Kidney epithelial cell (primary cell): ENCODE measurements around the gene GALK1. TPM values are rescaled to one million over a fixed set of nuclear protein-coding genes. Genes with fewer than 3 reads are reported as not detected.
"Not testable (repeated sequence)": the region's sequence is repeated elsewhere in the genome, so short reads cannot be mapped to it uniquely, and the experiment has no call there.

ENCODE experiments used
- DNase-seq: peaks from one replicate; pipeline ENCODE4 v3.0.0-alpha.2; 2010; ENCODE audit warnings: low read depth
- H3K27me3 ChIP-seq: 2 replicates; pipeline ENCODE4 v1.6.0; 2011; ENCODE audit warnings: low read length; ENCODE audit not compliant: control insufficient read depth, insufficient read depth
- H3K36me3 ChIP-seq: 2 replicates; pipeline ENCODE4 v1.5.1; 2011; ENCODE audit warnings: low read length; ENCODE audit not compliant: control insufficient read depth, insufficient read depth
- H3K4me3 ChIP-seq: 2 replicates; pipeline ENCODE4 v1.5.1; 2011; ENCODE audit warnings: low read depth, mild to moderate bottlenecking, control low read depth, low read length
- total RNA-seq: library from RNA; depleted of rRNA; stranded (reverse); fragments of >200 nt; gene quantifications from 2 replicates; pipeline ENCODE4 v1.2.3, GENCODE V29; 2015
- TF ChIP-seq, protein P1 (sequence below): IDR thresholded peaks from 2 replicates; pipeline ENCODE4 v1.5.1; 2011; ENCODE audit warnings: mild to moderate bottlenecking, moderate library complexity, low read length, control low read depth, inconsistent platforms; ENCODE audit not compliant: insufficient read depth, poor library complexity, severe bottlenecking

GALK1 gene
- total RNA-seq, 1 donor from 2014 or later = 21.2 TPM

DNA sequence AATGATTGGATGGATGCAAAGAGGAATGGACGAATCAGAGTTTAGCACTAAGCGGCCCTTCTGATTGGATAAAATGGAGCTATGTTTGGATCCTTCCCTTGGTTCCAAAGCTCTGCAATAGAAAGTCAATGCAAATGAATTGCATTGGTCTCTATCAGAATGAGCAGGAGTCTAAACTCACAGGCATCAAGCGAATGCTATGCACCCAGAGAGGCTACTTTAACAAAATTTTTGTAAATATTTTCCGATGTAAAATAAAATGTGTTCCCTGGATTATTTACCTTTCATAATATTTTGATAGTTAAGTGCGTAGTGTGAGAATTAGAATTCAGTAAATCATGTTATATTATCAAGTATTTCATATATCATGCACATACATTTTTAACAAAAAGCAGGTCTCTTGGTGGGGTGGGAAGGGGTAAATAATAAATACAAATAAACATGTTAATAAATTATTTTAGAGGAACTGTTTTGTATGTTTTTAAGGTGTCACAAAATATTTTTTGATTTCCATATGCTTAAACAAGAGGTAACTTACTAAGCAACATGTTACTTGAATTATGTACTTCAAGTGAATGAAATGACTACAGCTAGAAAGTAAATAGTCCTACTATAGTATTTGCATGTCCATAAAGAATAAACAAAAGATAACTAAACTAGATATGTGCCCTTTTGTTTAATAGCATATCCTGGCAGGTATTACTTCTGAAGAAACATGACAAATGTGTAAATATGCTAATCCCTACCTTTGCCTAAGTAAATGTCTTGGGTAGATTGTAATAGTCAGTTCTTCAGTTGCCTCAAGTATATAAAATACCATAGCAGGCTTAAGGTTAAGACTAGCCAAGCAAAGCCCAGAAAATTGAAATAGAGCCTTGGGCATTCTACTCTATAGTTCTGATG lies 15.2 kb upstream of the GALK1 start:
- no peak for DNase-seq
- TF ChIP-seq, protein P1, sequence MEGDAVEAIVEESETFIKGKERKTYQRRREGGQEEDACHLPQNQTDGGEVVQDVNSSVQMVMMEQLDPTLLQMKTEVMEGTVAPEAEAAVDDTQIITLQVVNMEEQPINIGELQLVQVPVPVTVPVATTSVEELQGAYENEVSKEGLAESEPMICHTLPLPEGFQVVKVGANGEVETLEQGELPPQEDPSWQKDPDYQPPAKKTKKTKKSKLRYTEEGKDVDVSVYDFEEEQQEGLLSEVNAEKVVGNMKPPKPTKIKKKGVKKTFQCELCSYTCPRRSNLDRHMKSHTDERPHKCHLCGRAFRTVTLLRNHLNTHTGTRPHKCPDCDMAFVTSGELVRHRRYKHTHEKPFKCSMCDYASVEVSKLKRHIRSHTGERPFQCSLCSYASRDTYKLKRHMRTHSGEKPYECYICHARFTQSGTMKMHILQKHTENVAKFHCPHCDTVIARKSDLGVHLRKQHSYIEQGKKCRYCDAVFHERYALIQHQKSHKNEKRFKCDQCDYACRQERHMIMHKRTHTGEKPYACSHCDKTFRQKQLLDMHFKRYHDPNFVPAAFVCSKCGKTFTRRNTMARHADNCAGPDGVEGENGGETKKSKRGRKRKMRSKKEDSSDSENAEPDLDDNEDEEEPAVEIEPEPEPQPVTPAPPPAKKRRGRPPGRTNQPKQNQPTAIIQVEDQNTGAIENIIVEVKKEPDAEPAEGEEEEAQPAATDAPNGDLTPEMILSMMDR = no peak
- no peak overlapping the region for H3K4me3 ChIP-seq
- H3K27me3 ChIP-seq = no peaks in the 10 kb centered on the region
- H3K36me3 ChIP-seq = peaks cover 4% of the 10 kb centered on the region

GRCh38 chr17:75779250-75779986 lies 14.4 kb upstream of the GALK1 start:
- TF ChIP-seq, protein P1 = no peak
- Histone ChIP-seq H3K36me3 (peaks cover 4% of the 10 kb centered on the region), H3K4me3 (peak overlapping the region; percentile 91), H3K27me3 (no peaks in the 10 kb centered on the region)
- DNase-seq = peak; percentile 98

- peak overlapping the region; percentile 91 for H3K4me3 ChIP-seq
- DNase-seq = no peak
- peaks cover 4% of the 10 kb centered on the region for H3K36me3 ChIP-seq
Measured at GRCh38 chr17:75778861-75779249, 13.9 kb upstream of the GALK1 start.

GRCh38 chr17:75778066-75778860 lies 13.3 kb upstream of the GALK1 start:
- DNase-seq, H3K27me3 ChIP-seq, H3K36me3 ChIP-seq: not testable (repeated sequence)
- peak overlapping the region; percentile 91 for H3K4me3 ChIP-seq

More at GRCh38 chr17:75778861-75779249, 13.9 kb upstream of the GALK1 start:
- H3K27me3 ChIP-seq = no peaks in the 10 kb centered on the region
- TF ChIP-seq, protein P1 = peak; percentile 54

DNA sequence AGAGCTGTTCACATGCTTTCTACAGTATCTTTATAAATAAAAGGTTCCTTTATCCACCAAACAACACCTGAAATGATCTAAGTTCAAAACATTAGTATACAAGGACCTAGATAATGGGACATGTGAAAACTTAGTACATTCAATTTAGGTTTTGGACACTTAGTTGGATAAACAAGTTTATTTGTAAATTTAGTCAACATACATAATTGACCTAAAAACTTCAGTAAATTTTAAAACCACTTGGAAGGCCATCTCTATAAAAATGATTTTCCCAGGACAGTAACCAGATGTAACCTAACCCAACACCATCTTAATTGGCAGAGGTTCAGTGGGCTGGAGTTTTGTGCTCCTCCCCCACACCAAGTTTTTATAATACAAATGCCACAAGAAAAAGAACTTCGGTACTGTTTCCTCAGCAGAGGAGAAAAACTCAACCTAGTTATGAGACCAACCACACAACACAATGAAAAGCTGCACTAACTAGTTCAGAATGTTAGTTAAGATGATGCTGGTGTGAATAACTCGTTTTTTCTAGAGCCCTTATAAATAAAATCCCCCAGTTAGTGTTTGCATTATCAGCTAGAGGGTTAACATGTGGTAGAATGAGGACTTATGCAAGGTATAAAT lies 12.4 kb upstream of the GALK1 start:
- TF ChIP-seq, protein P1 = no peak
- Histone ChIP-seq H3K27me3 (no peaks in the 10 kb centered on the region), H3K4me3 (peak overlapping the region; percentile 91), H3K36me3 (peaks cover 4% of the 10 kb centered on the region)
- DNase-seq = no peak
